ENCODE results near the gene SPINT3. TPM values are rescaled to one million over a fixed set of nuclear protein-coding genes. Genes with fewer than 3 reads are reported as not detected.

Gene SPINT3
- total and polyA plus RNA-seq, 12 donors = not detected

GRCh38 chr20:45467172-45467571 is 48.2 kb downstream of the SPINT3 start:
- intact Hi-C loops (cut with DNase I) = loop anchor here in 1 of 10 donors (10.0 kb wide), 1 partner anchor 308 kb away; no protein-coding TSS in a partner anchor
- H3K4me1 ChIP-seq = peaks cover 0 to 23% (median 19%) of the 10 kb centered on the region in 9 donors
- ATAC-seq (no peak), DNase-seq (no peak)
- TF ChIP-seq CTCF (IDR thresholded peaks at IDR 0.05) = no peak
- H3K36me3 ChIP-seq = no peaks in the 10 kb centered on the region
- no peak overlapping the region for H3K4me3 ChIP-seq
- WGBS, 2 donors = 89 to 92% methylated on average over 6 of the region's 6 CpGs
- H3K9me3 ChIP-seq = no peaks in the 10 kb centered on the region
- H3K27ac ChIP-seq = no peak overlapping the region
- peaks cover 0 to 89% (median 76%) of the 10 kb centered on the region in 7 donors for H3K27me3 ChIP-seq

GRCh38 chr20:45465491-45466266 is 49.7 kb downstream of the SPINT3 start:
- TF ChIP-seq CTCF (IDR thresholded peaks at IDR 0.05) = no peak
- intact Hi-C loops (cut with DNase I) = loop anchor here in 1 of 10 donors (10.0 kb wide), 1 partner anchor 309 kb away; no protein-coding TSS in a partner anchor

GRCh38 chr20:45463709-45464108 is 51.7 kb downstream of the SPINT3 start:
- intact Hi-C loops (cut with DNase I) = loop anchor here in 1 of 10 donors (10.0 kb wide), 1 partner anchor 311 kb away; no protein-coding TSS in a partner anchor
- no peak for ATAC-seq
- no peaks in the 10 kb centered on the region for H3K36me3 ChIP-seq

More at GRCh38 chr20:45465491-45466266, 49.7 kb downstream of the SPINT3 start:
- WGBS, 2 donors = 76 to 77% methylated on average over 1 of the region's 1 CpG
- no peak overlapping the region for H3K4me3 ChIP-seq
- peaks cover 0 to 17% (median 15%) of the 10 kb centered on the region in 9 donors for H3K4me1 ChIP-seq
- no peaks in the 10 kb centered on the region for H3K9me3 ChIP-seq
- DNase-seq (no peak), ATAC-seq (no peak)
- H3K27ac ChIP-seq = no peak overlapping the region
- H3K27me3 ChIP-seq = peaks cover 0 to 75% (median 64%) of the 10 kb centered on the region in 7 donors
- H3K36me3 ChIP-seq = no peaks in the 10 kb centered on the region

More at GRCh38 chr20:45463709-45464108, 51.7 kb downstream of the SPINT3 start:
- Histone ChIP-seq H3K4me1 (no peaks in the 10 kb centered on the region), H3K9me3 (no peaks in the 10 kb centered on the region), H3K4me3 (no peak overlapping the region), H3K27me3 (peaks cover 0 to 56% (median 44%) of the 10 kb centered on the region in 7 donors), H3K27ac (no peak overlapping the region)
- 48% methylated on average over 4 of the region's 4 CpGs for WGBS, 2 donors
- DNase-seq = no peak
- no peak for TF ChIP-seq CTCF (IDR thresholded peaks at IDR 0.05)
